ENCODE data around the gene CPNE9.

The CPNE9 gene

DNA sequence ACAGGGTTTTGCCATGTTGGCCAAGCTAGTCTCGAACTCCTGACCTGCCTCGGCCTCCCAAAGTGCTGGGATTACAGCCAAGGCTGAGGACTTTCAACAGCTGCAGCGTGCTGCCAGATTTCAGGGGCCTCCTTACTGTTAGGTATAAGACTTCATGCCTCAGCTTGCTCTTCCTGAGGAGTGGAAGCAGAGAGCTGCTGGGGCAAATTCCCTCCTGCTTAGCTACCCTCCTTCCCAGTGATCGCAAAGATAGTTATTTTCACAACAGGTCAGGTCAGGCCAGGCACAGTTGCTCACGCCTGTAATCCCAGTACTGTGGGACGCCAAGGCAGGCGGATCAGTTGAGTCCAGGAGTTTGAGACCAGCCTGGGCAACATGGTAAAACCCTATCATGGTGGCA lies 2.6 kb upstream of the CPNE9 start:
- Histone ChIP-seq H3K4me1 (ENCODE audit: control insufficient read depth, insufficient read depth, low read length) (no peaks in the 10 kb centered on the region), H3K4me3 (ENCODE audit: low read depth, low read length) (no peak overlapping the region), H3K36me3 (ENCODE audit: control insufficient read depth, insufficient read depth, low read length) (peaks cover 25% of the 10 kb centered on the region), H3K9ac (ENCODE audit: low read depth, low read length) (no peak overlapping the region), H3K27ac (ENCODE audit: low read depth, low read length) (no peak overlapping the region), H3K27me3 (ENCODE audit: control insufficient read depth, insufficient read depth, low read length) (peaks cover 18% of the 10 kb centered on the region), H3K9me3 (ENCODE audit: control insufficient read depth, insufficient read depth, low read length) (no peaks in the 10 kb centered on the region)

DNA sequence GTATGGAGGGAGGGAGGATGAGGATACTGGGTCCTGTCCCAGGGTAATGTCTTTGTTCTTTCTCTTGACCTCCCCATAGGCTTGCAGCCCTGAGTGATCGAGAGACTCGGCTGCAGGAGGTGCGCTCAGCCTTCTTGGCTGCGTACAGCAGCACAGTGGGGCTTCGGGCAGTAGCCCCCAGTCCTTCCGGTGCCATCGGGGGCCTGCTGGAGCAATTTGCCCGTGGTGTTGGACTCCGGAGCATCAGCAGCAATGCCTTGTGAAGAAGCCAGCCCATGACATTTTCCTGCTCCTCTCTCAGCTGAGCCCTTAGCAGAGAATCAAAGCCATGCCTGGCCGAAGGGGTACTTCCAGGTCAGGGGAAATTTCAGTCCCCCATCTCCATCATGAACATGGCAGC lies 1.9 kb upstream of the CPNE9 start:
- Histone ChIP-seq H3K27ac (ENCODE audit: low read depth, low read length) (no peak overlapping the region), H3K36me3 (ENCODE audit: control insufficient read depth, insufficient read depth, low read length) (peaks cover 25% of the 10 kb centered on the region), H3K9ac (ENCODE audit: low read depth, low read length) (no peak overlapping the region), H3K27me3 (ENCODE audit: control insufficient read depth, insufficient read depth, low read length) (peaks cover 23% of the 10 kb centered on the region), H3K4me1 (ENCODE audit: control insufficient read depth, insufficient read depth, low read length) (no peaks in the 10 kb centered on the region), H3K4me3 (ENCODE audit: low read depth, low read length) (no peak overlapping the region), H3K9me3 (ENCODE audit: control insufficient read depth, insufficient read depth, low read length) (no peaks in the 10 kb centered on the region)

GRCh38 chr3:9703240-9703639 lies 393 bp upstream of the CPNE9 start:
- Histone ChIP-seq H3K27ac (ENCODE audit: low read depth, low read length) (no peak overlapping the region), H3K4me3 (ENCODE audit: low read depth, low read length) (no peak overlapping the region; the same call in 1 of the 2 replicates)

DNA sequence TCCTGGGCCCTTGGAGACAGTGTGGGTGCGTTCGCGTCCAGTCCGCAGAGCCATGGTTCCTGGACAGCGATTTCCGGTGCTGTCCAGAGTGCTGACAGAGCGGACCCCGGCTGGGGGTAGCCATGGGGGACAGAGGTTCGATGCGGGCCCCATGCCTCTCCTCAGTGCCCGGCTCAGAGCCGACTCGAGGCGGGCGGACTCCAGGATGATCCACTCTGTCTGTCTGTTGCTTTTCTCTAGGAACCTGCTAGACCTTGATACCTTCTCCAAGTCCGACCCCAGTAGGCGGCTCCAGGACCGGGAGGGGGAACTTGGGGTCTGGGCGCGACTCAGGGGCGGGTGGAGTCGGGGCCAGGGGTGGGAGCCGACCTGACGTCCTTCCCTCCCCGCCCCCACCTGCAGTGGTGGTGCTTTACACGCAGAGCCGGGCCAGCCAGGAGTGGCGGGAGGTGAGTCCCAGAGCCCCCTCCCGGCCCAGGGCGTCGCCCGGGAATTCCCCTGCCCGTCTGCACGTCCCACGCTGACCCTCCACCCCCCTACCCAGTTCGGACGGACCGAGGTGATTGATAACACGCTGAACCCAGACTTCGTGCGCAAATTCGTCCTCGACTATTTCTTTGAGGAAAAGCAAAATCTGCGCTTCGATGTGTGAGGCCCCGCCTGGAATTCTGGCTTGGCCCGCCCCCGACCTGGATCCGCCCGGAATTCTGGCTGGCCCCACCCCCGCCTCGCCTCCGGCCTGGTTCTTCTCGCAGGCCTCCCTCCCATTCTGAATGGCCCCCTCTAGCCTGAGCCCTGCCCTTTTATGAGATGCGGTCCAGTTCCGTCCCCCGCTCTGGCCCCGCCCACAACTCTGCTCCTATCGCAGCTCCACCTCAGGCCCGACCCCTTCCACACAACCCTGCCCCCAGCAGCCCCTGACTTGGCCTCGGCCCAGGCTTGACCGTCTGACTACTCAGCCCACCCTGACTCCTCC lies 1.0 kb downstream of the CPNE9 start:
- H3K27ac ChIP-seq (ENCODE audit: low read depth, low read length), result no peak overlapping the region
- no peak overlapping the region for H3K9ac ChIP-seq (ENCODE audit: low read depth, low read length)
- H3K4me1 ChIP-seq (ENCODE audit: control insufficient read depth, insufficient read depth, low read length), result no peaks in the 10 kb centered on the region
- H3K4me3 ChIP-seq (ENCODE audit: low read depth, low read length), result peak overlapping the region; percentile 69
- no peaks in the 10 kb centered on the region for H3K9me3 ChIP-seq (ENCODE audit: control insufficient read depth, insufficient read depth, low read length)
- peaks cover 11% of the 10 kb centered on the region for H3K36me3 ChIP-seq (ENCODE audit: control insufficient read depth, insufficient read depth, low read length)
- peaks cover 23% of the 10 kb centered on the region for H3K27me3 ChIP-seq (ENCODE audit: control insufficient read depth, insufficient read depth, low read length)

More at GRCh38 chr3:9703240-9703639, 393 bp upstream of the CPNE9 start:
- Histone ChIP-seq H3K9me3 (ENCODE audit: control insufficient read depth, insufficient read depth, low read length) (no peaks in the 10 kb centered on the region), H3K36me3 (ENCODE audit: control insufficient read depth, insufficient read depth, low read length) (peaks cover 12% of the 10 kb centered on the region), H3K27me3 (ENCODE audit: control insufficient read depth, insufficient read depth, low read length) (peaks cover 23% of the 10 kb centered on the region), H3K4me1 (ENCODE audit: control insufficient read depth, insufficient read depth, low read length) (no peaks in the 10 kb centered on the region), H3K9ac (ENCODE audit: low read depth, low read length) (no peak overlapping the region)

DNA sequence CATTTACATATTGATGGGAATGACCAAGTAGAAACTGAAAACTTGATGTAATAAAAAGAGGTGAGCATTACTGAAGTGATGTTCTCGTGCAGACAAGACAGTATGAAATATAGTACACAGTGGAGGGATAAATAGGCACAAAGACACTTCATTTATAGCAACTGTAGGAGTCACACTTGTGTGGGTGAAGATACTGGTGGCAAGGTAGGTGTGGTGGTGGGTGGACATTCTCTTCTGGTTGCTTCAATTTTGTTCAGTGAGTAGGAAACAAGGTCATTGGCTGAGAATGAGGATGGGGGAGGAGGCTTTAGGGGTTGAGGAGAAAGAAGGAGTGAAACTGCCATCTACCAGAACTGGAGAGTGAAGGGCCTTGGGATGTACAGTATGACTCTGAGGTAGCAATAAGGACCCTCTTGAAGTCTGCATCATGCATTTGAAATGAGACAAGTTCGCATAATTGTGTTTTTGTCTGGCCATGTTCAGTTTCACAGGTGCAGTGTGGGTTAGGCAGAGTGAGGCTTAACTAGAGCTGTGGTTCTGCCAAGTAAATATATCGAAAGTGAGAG lies 6.6 kb downstream of the CPNE9 start:
- H3K4me3 ChIP-seq (ENCODE audit: low read depth, low read length), result no peak overlapping the region
- H3K27me3 ChIP-seq (ENCODE audit: control insufficient read depth, insufficient read depth, low read length), result peaks cover 6% of the 10 kb centered on the region; the same call in 1 of the 2 replicates
- H3K9ac ChIP-seq (ENCODE audit: low read depth, low read length), result no peak overlapping the region
- no peaks in the 10 kb centered on the region for H3K4me1 ChIP-seq (ENCODE audit: control insufficient read depth, insufficient read depth, low read length)
- no peaks in the 10 kb centered on the region for H3K36me3 ChIP-seq (ENCODE audit: control insufficient read depth, insufficient read depth, low read length)
- no peaks in the 10 kb centered on the region for H3K9me3 ChIP-seq (ENCODE audit: control insufficient read depth, insufficient read depth, low read length)
- H3K27ac ChIP-seq (ENCODE audit: low read depth, low read length), result no peak overlapping the region

GRCh38 chr3:9712415-9712814 lies 8.8 kb downstream of the CPNE9 start:
- H3K9me3 ChIP-seq (ENCODE audit: control insufficient read depth, insufficient read depth, low read length), result no peaks in the 10 kb centered on the region
- no peak overlapping the region for H3K9ac ChIP-seq (ENCODE audit: low read depth, low read length)
- no peaks in the 10 kb centered on the region for H3K4me1 ChIP-seq (ENCODE audit: control insufficient read depth, insufficient read depth, low read length)
- no peak overlapping the region for H3K27ac ChIP-seq (ENCODE audit: low read depth, low read length)
- H3K36me3 ChIP-seq (ENCODE audit: control insufficient read depth, insufficient read depth, low read length), result no peaks in the 10 kb centered on the region
- H3K27me3 ChIP-seq (ENCODE audit: control insufficient read depth, insufficient read depth, low read length), result no peaks in the 10 kb centered on the region; the same call in 1 of the 2 replicates
- no peak overlapping the region for H3K4me3 ChIP-seq (ENCODE audit: low read depth, low read length)

DNA sequence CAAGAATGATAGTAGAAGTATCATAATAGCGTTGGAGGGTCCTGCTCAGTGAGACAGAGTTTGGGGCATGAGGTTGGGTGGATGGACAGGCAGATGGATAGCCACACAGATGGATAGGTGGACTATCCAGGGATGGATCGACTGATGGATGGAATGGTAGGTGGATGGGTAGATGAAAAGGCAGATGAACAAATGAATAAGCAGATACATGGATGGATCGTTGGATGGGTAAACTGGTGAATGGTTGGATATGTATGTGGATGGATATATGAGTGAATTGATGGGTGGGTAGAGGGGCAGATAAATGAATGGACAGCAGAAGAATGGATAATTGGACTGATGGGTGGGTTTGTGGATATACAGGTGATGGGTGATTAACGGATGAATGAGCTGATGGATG lies 9.5 kb downstream of the CPNE9 start:
- Histone ChIP-seq H3K36me3 (ENCODE audit: control insufficient read depth, insufficient read depth, low read length) (no peaks in the 10 kb centered on the region), H3K4me1 (ENCODE audit: control insufficient read depth, insufficient read depth, low read length) (no peaks in the 10 kb centered on the region), H3K9ac (ENCODE audit: low read depth, low read length) (no peak overlapping the region), H3K4me3 (ENCODE audit: low read depth, low read length) (no peak overlapping the region), H3K9me3 (ENCODE audit: control insufficient read depth, insufficient read depth, low read length) (no peaks in the 10 kb centered on the region), H3K27me3 (ENCODE audit: control insufficient read depth, insufficient read depth, low read length) (no peaks in the 10 kb centered on the region; the same call in 1 of the 2 replicates), H3K27ac (ENCODE audit: low read depth, low read length) (no peak overlapping the region)

GRCh38 chr3:9715136-9715535 lies 11.5 kb downstream of the CPNE9 start:
- no peaks in the 10 kb centered on the region; the same call in 1 of the 2 replicates for H3K27me3 ChIP-seq (ENCODE audit: control insufficient read depth, insufficient read depth, low read length)
- H3K9ac ChIP-seq (ENCODE audit: low read depth, low read length), result no peak overlapping the region
- H3K4me3 ChIP-seq (ENCODE audit: low read depth, low read length), result no peak overlapping the region
- H3K4me1 ChIP-seq (ENCODE audit: control insufficient read depth, insufficient read depth, low read length), result no peaks in the 10 kb centered on the region
- H3K9me3 ChIP-seq (ENCODE audit: control insufficient read depth, insufficient read depth, low read length), result no peaks in the 10 kb centered on the region
- no peak overlapping the region for H3K27ac ChIP-seq (ENCODE audit: low read depth, low read length)
- no peaks in the 10 kb centered on the region for H3K36me3 ChIP-seq (ENCODE audit: control insufficient read depth, insufficient read depth, low read length)

DNA sequence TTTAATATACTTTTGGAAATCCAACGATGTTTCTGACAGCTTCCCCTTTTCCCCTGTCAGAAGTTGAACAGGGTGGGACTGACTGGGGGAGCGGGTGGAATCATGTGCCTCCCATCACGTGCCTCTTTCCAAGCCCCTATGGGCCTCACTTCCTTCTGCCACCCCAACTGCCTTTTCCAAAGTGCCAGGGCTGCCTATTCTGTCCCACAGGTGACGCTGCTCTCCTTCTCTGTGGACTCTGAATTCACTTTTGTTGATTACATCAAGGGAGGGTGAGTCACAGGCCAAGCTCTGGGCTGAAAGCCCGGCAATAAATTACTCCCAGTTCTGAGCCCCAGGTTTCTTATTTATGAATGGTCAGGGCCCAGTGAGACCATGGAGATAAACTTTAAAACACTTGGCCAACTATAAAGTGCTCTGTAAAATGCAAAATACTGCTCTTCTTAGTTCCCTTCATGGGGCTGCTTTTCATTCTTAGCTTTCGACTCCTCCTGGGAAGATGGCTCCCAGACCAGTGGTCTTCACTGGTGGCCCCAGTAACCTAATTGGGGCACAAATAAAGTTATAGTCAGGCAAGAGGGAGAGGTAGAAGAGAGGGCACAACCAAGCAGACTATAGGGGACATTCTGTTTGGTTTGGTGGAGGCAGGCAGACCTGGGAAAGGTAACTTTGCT lies 12.3 kb downstream of the CPNE9 start:
- Histone ChIP-seq H3K27me3 (ENCODE audit: control insufficient read depth, insufficient read depth, low read length) (no peaks in the 10 kb centered on the region; the same call in 1 of the 2 replicates), H3K27ac (ENCODE audit: low read depth, low read length) (no peak overlapping the region), H3K9ac (ENCODE audit: low read depth, low read length) (no peak overlapping the region), H3K4me1 (ENCODE audit: control insufficient read depth, insufficient read depth, low read length) (no peaks in the 10 kb centered on the region), H3K36me3 (ENCODE audit: control insufficient read depth, insufficient read depth, low read length) (no peaks in the 10 kb centered on the region), H3K4me3 (ENCODE audit: low read depth, low read length) (no peak overlapping the region), H3K9me3 (ENCODE audit: control insufficient read depth, insufficient read depth, low read length) (no peaks in the 10 kb centered on the region)

DNA sequence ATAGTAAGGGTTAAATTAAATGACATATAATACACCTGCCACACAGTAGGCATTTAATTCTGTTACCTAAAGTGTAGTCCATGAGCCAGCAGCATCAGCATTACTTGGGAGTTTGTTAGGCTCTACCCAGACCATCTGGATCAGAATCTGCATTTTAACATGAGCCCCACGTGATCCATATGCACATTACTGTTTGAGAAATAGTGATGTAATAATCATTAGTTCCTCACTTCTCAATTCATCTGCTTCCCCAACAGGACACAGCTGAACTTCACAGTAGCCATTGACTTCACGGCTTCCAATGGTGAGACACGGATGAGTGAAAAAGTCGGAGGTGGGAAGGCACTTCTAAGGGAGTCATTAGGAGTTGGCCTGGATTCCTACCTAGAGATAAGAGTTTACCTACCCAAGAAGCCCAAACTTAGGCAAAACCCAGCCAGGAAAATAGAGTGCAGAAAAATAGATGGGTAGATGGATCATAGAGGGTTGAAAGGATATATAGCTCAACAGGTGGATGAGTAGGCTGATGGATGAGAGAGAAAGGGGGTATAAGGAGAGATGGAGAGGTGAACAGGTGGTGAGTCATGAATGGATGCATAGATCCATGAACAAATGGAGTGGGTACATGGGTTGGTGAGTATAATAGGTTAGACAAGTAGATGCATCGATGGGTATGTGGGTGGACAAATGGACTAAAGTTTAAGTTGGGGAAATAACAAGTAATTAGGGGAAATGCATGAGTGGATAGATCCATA lies 13.3 kb downstream of the CPNE9 start:
- Histone ChIP-seq H3K9me3 (ENCODE audit: control insufficient read depth, insufficient read depth, low read length) (no peaks in the 10 kb centered on the region), H3K9ac (ENCODE audit: low read depth, low read length) (no peak overlapping the region), H3K4me1 (ENCODE audit: control insufficient read depth, insufficient read depth, low read length) (no peaks in the 10 kb centered on the region), H3K36me3 (ENCODE audit: control insufficient read depth, insufficient read depth, low read length) (no peaks in the 10 kb centered on the region), H3K27me3 (ENCODE audit: control insufficient read depth, insufficient read depth, low read length) (no peaks in the 10 kb centered on the region; the same call in 1 of the 2 replicates), H3K27ac (ENCODE audit: low read depth, low read length) (no peak overlapping the region), H3K4me3 (ENCODE audit: low read depth, low read length) (no peak overlapping the region)

Measured in HUES48 (cell line).